H9 (cell line): Measurements from ENCODE around the gene AHDC1. TPM values are rescaled to one million over a fixed set of nuclear protein-coding genes. Genes with fewer than 3 reads are reported as not detected.

Experiments
- DNase-seq: peaks from one replicate; pipeline ENCODE4 v3.0.0-alpha.2; 2017
- H2AFZ ChIP-seq: one replicate; pipeline ENCODE4 v1.6.1; 2013; ENCODE audit warnings: mild to moderate bottlenecking, low read length, control low read depth, moderate library complexity
- H2AK5ac ChIP-seq: 2 replicates; pipeline ENCODE4 v1.6.1; 2013; ENCODE audit warnings: low read length, control low read depth, mixed read lengths; ENCODE audit not compliant: insufficient read length
- H2BK120ac ChIP-seq: one replicate; pipeline ENCODE4 v1.6.1; 2013; ENCODE audit warnings: low read depth, mild to moderate bottlenecking, low read length, control low read depth, inconsistent platforms; ENCODE audit not compliant: poor library complexity, severe bottlenecking
- H2BK12ac ChIP-seq: 2 replicates; pipeline ENCODE4 v1.6.1; 2013; ENCODE audit warnings: low read length, control low read depth, mixed read lengths, low read depth; ENCODE audit not compliant: insufficient read length
- H2BK15ac ChIP-seq: 2 replicates; pipeline ENCODE4 v1.6.1; 2013; ENCODE audit warnings: low read depth, low read length, control low read depth
- H2BK20ac ChIP-seq: one replicate; pipeline ENCODE4 v1.6.1; 2013; ENCODE audit warnings: low read depth, mild to moderate bottlenecking, low read length, control low read depth, inconsistent platforms; ENCODE audit not compliant: poor library complexity, severe bottlenecking
- H2BK5ac ChIP-seq: 2 replicates; pipeline ENCODE4 v1.6.1; 2013; ENCODE audit warnings: low read length, control low read depth, mixed read lengths; ENCODE audit not compliant: insufficient read length
- H3K14ac ChIP-seq: 2 replicates; pipeline ENCODE4 v1.6.1; 2013; ENCODE audit warnings: low read length, control low read depth; ENCODE audit not compliant: insufficient read depth
- H3K18ac ChIP-seq: 2 replicates; pipeline ENCODE4 v1.6.1; 2013; ENCODE audit warnings: low read depth, mild to moderate bottlenecking, mixed read lengths, low read length, control low read depth; ENCODE audit not compliant: insufficient read length
- H3K23ac ChIP-seq: 2 replicates; pipeline ENCODE4 v1.6.1; 2013; ENCODE audit warnings: low read length, control low read depth, mixed read lengths, low read depth; ENCODE audit not compliant: insufficient read length
- H3K23me2 ChIP-seq: 2 replicates; pipeline ENCODE4 v1.6.1; 2013; ENCODE audit warnings: low read depth, mild to moderate bottlenecking, mixed read lengths, low read length, control low read depth; ENCODE audit not compliant: insufficient read length, poor library complexity, severe bottlenecking
- H3K27ac ChIP-seq: 2 replicates; pipeline ENCODE4 v1.5.1; 2013; ENCODE audit warnings: low read length, control low read depth, mixed read lengths, low read depth; ENCODE audit not compliant: insufficient read length
- H3K27me3 ChIP-seq: 2 replicates; pipeline ENCODE4 v1.6.1; 2013; ENCODE audit warnings: low read length, control low read depth, inconsistent platforms; ENCODE audit not compliant: insufficient read depth
- H3K4ac ChIP-seq: 2 replicates; pipeline ENCODE4 v1.6.1; 2013; ENCODE audit warnings: low read depth, mild to moderate bottlenecking, control low read depth, inconsistent platforms, low read length, moderate library complexity
- H3K4me1 ChIP-seq: 2 replicates; pipeline ENCODE4 v1.6.1; 2013; ENCODE audit warnings: low read length, control low read depth, inconsistent platforms; ENCODE audit not compliant: insufficient read depth
- H3K4me2 ChIP-seq: 2 replicates; pipeline ENCODE4 v1.6.1; 2013; ENCODE audit warnings: low read length, control low read depth, mixed read lengths; ENCODE audit not compliant: insufficient read length, insufficient read depth
- H3K56ac ChIP-seq: 2 replicates; pipeline ENCODE4 v1.6.1; 2013; ENCODE audit warnings: low read depth, mild to moderate bottlenecking, mixed read lengths, low read length, control low read depth; ENCODE audit not compliant: insufficient read length
- H3K79me1 ChIP-seq: 2 replicates; pipeline ENCODE4 v1.6.1; 2013; ENCODE audit warnings: low read depth, mild to moderate bottlenecking, moderate library complexity, low read length, control low read depth, inconsistent platforms; ENCODE audit not compliant: insufficient read depth, poor library complexity, severe bottlenecking
- H3K79me2 ChIP-seq: 2 replicates; pipeline ENCODE4 v1.6.1; 2013; ENCODE audit warnings: low read length, control low read depth, inconsistent platforms; ENCODE audit not compliant: insufficient read depth
- H3K9ac ChIP-seq: 2 replicates; pipeline ENCODE4 v1.6.1; 2013; ENCODE audit warnings: low read length, control low read depth, mixed read lengths; ENCODE audit not compliant: insufficient read length; ENCODE audit errors: extremely low read depth
- H3K9me3 ChIP-seq: one replicate; pipeline ENCODE4 v1.6.1; 2013; ENCODE audit warnings: low read depth, low read length, inconsistent platforms; ENCODE audit not compliant: control insufficient read depth
- H3T11ph ChIP-seq: one replicate; pipeline ENCODE4 v1.6.1; 2013; ENCODE audit warnings: mild to moderate bottlenecking, low read length, control low read depth, inconsistent platforms
- H4K20me1 ChIP-seq: one replicate; pipeline ENCODE4 v1.6.1; 2013; ENCODE audit not compliant: control insufficient read depth, insufficient read length, insufficient read depth
- H4K5ac ChIP-seq: 2 replicates; pipeline ENCODE4 v1.6.1; 2013; ENCODE audit warnings: low read depth, mild to moderate bottlenecking, mixed read lengths, low read length, control low read depth; ENCODE audit not compliant: insufficient read length
- H4K8ac ChIP-seq: replicated peaks from 2 replicates; pipeline ENCODE4 v1.6.1; 2013; ENCODE audit warnings: low read length, control low read depth, mixed read lengths, low read depth; ENCODE audit not compliant: insufficient read length
- H4K91ac ChIP-seq: 2 replicates; pipeline ENCODE4 v1.6.1; 2013; ENCODE audit warnings: low read depth, mild to moderate bottlenecking, moderate library complexity, mixed read lengths, low read length, control low read depth; ENCODE audit not compliant: insufficient read length
- H3K27ac Mint-ChIP-seq, 3 experiments: 2 replicates in 2 of 3; 3 replicates in 1 of 3; pipeline ENCODE4 v1.8.0; 2020 to 2021; ENCODE audit warnings: mixed read lengths in 3 of 3, mild to moderate bottlenecking in 1 of 3, moderate library complexity in 1 of 3
- H3K27me3 Mint-ChIP-seq: 2 replicates; pipeline ENCODE4 v1.8.0; 2021; ENCODE audit warnings: low read depth, mild to moderate bottlenecking, moderate library complexity, mixed read lengths
- H3K36me3 Mint-ChIP-seq, 3 experiments: 2 replicates in 2 of 3; 3 replicates in 1 of 3; pipeline ENCODE4 v1.8.0; 2020 to 2021; ENCODE audit warnings: low read depth in 3 of 3, mixed read lengths in 3 of 3; ENCODE audit not compliant: insufficient read depth in 1 of 3
- H3K4me1 Mint-ChIP-seq, 2 experiments: 2 replicates each; pipeline ENCODE4 v1.8.0; 2020; ENCODE audit warnings: mixed read lengths in 2 of 2
- H3K4me3 Mint-ChIP-seq, 2 experiments: 2 replicates in 1 of 2; 3 replicates in 1 of 2; pipeline ENCODE4 v1.8.0; 2020 to 2021; ENCODE audit warnings: mild to moderate bottlenecking in 2 of 2, mixed read lengths in 2 of 2, moderate library complexity in 1 of 2
- H3K9me3 Mint-ChIP-seq, 2 experiments: 2 replicates in 1 of 2; 3 replicates in 1 of 2; pipeline ENCODE4 v1.8.0; 2020; ENCODE audit warnings: mild to moderate bottlenecking in 2 of 2, mixed read lengths in 2 of 2, moderate library complexity in 1 of 2
- WGBS: extraction: QIAGEN DNeasy Blood & Tissue Kit; methylation state at CpG from one replicate; pipeline ENCODE4 v1.1.7; 2013; ENCODE audit warnings: missing lambda C conversion rate, low lambda C conversion rate, mixed read lengths; ENCODE audit not compliant: insufficient read length; ENCODE audit errors: extremely low coverage; 5-methylcytosine and 5-hydroxymethylcytosine counted together
- total RNA-seq: library from RNA; stranded (reverse); gene quantifications from 2 replicates; pipeline ENCODE4 v1.2.1, GENCODE V29; 2021
- TF ChIP-seq, protein P1 (sequence below): fragments of 200-600 bp; sonication (generic); conservative IDR thresholded peaks from 3 replicates; pipeline ENCODE4 v1.8.0; 2021; ENCODE audit warnings: antibody characterized with exemption, mild to moderate bottlenecking

The AHDC1 gene
- total RNA-seq, 1 experiment from 2014 or later, result 29.4 TPM

DNA sequence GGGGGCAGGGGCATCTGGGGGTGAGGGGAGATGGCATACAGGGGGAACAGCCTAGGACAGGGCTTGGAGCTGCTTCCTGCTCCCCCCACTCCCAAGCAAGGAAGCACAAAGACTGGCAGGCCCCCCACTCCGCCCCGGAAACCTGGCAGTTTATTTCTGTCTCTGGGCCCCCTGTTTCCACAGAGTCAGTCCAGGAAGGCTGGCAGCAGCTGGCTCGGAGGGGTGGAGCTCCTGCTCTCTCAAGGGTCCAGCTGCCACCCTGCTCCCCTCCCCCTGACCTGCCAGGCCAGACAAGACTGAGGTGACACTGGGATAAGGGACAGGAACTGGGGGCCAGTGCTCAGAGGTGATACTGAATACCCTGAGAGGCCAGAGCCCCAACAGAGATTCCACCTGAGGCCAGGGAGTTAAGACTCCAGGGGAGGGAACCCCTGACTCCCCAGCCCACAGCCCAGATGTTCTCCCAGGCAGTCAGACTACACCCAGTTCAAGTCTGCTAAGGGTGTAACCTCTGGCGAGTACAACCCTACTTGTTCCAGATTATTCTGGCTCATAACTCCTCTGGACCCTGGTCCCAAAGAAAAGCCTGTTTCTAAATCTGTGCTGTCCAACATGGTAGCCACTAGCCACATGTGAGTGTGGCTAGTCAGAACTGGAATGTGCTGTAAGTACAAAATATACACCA is 26.3 kb downstream of the AHDC1 start:
- Histone ChIP-seq H3K9ac (no peak overlapping the region), H3K23me2 (peaks cover 3% of the 10 kb centered on the region), H3K27ac (no peak overlapping the region), H3K79me1 (no peaks in the 10 kb centered on the region), H2AK5ac (no peak overlapping the region), H2BK15ac (no peak overlapping the region), H3K4me1 (peaks cover 15% of the 10 kb centered on the region), H2BK120ac (no peak overlapping the region), H4K5ac (no peak overlapping the region), H3T11ph (no peak overlapping the region), H3K18ac (no peak overlapping the region), H3K9me3 (no peaks in the 10 kb centered on the region), H3K4me2 (no peak overlapping the region), H2BK12ac (no peak overlapping the region), H4K20me1 (no peaks in the 10 kb centered on the region), H4K91ac (no peak overlapping the region), H2AFZ (no peak overlapping the region), H3K79me2 (0 out of 2 replicates have a peak, but pooled peaks cover 2% of the 10 kb centered on the region), H2BK20ac (no peak overlapping the region), H2BK5ac (no peak overlapping the region), H3K27me3 (no peaks in the 10 kb centered on the region), H4K8ac (no peak overlapping the region), H3K4ac (no peak overlapping the region), H3K14ac (no peak overlapping the region), H3K23ac (no peak overlapping the region), H3K56ac (no peak overlapping the region)
- Mint-ChIP-seq H3K36me3 (no peaks in the 10 kb centered on the region; a peak in 1 of 7 replicates), H3K4me3 (no peak overlapping the region), H3K9me3 (no peaks in the 10 kb centered on the region), H3K27ac (no peak overlapping the region), H3K4me1 (peaks cover 33 to 38% of the 10 kb centered on the region in 2 experiments), H3K27me3 (no peaks in the 10 kb centered on the region; the same call in 1 of the 2 replicates)
- DNase-seq, result no peak
- TF ChIP-seq, protein P1, sequence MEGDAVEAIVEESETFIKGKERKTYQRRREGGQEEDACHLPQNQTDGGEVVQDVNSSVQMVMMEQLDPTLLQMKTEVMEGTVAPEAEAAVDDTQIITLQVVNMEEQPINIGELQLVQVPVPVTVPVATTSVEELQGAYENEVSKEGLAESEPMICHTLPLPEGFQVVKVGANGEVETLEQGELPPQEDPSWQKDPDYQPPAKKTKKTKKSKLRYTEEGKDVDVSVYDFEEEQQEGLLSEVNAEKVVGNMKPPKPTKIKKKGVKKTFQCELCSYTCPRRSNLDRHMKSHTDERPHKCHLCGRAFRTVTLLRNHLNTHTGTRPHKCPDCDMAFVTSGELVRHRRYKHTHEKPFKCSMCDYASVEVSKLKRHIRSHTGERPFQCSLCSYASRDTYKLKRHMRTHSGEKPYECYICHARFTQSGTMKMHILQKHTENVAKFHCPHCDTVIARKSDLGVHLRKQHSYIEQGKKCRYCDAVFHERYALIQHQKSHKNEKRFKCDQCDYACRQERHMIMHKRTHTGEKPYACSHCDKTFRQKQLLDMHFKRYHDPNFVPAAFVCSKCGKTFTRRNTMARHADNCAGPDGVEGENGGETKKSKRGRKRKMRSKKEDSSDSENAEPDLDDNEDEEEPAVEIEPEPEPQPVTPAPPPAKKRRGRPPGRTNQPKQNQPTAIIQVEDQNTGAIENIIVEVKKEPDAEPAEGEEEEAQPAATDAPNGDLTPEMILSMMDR, result no peak
- WGBS, result no CpG with 5 or more reads among the region's 4 CpGs
